Mesenteric fat pad (tissue), 1 donor: ENCODE data around the gene ELL2. TPM values are rescaled to one million over a fixed set of nuclear protein-coding genes. Genes with fewer than 3 reads are reported as not detected.
"Not testable (repeated sequence)": the region's sequence is repeated elsewhere in the genome, so short reads cannot be mapped to it uniquely, and the experiment has no call there.

Experiments used
- DNase-seq: peaks from one replicate; pipeline ENCODE4 v3.0.0-alpha.2; 2020; ENCODE audit warnings: low spot score
- total RNA-seq: library from RNA; stranded (reverse); fragmentation: NEBNext Ultra II Directional; extraction: Animal tissue kit (Norgen Biotek cat#: 25700); gene quantifications from one replicate; pipeline ENCODE4 v1.2.1, GENCODE V29; 2021
- donor health status: DM: yes; HTN: yes; CAD: no.

The ELL2 gene
- total RNA-seq, 1 donor from 2014 or later, result 229 TPM

DNA sequence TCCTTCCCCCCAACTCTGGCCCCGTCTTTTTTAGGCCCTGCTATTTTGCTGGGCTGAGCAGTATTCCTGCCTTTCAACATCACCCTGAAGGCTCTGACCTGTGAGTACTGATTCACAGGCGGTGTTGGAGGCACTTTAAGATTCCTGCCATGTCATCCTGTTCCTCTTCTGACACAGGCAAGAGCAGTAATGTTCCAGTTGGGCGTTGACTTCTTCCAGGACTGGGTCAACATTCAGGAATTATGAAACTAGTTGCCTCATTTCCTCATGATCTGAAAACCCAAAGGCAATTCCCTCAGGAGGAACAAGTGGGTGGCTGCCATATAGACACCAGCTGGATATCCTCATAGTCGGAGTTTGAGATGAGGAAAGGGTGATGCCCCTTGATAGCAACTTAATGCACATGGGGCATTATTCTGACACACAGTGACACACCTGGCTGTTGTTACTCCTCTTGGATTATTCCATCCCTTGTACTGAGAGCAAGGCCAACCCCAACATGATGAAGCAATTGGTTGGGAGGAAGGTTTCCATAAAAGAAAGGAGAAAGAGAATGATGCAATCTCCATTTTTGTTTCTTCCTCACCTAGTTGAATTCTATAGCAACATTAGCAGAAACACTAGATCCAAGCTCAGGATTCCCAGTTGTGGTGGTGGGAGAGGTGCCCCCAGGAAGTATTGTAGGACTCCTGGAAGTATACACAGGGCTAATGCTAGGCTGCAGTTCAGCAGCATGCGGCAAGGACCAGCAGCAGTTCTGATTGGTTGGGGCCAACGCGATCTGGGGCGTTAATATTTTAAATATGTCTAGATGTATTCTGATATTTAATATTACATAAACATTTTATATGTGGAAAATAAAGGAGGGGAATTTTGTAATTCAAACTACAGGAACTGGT, 119.5 kb downstream of the ELL2 start:
- no peak for DNase-seq

DNA sequence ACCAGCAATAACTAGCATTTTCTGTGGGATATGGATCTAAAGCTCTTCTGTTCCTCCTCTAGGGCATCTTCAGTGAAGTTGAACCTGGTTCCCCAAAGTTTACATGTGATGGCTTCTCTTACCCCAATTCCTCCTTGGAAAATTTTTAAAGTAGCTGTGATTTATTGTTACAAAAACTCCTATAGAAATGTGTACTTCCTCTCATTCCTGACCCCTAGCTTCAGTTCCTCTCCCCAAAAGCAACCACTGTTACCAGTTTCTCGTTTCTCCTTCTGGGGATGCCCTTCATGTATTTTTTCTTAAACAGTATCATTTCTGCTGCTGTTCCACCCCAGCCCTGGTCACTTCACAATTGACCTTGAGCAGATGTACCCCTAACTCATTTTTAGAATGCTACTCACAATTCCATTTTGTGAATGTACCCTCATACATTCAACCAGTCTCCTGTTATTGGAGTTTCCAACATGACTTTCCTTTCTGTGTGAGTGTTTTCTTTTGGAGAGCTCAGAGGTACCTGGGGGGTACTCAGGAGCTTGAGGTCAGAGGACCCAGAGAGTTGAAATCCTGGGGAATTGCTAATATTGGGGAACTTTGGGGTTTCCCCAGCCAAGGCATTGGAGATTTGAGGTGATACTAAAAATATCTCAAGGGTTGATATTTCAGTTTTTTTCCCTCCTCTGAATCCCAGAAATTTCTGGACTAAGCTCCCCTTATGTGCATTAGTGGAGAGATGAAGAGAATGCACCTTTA, 120.5 kb downstream of the ELL2 start:
- DNase-seq, result no peak

DNA sequence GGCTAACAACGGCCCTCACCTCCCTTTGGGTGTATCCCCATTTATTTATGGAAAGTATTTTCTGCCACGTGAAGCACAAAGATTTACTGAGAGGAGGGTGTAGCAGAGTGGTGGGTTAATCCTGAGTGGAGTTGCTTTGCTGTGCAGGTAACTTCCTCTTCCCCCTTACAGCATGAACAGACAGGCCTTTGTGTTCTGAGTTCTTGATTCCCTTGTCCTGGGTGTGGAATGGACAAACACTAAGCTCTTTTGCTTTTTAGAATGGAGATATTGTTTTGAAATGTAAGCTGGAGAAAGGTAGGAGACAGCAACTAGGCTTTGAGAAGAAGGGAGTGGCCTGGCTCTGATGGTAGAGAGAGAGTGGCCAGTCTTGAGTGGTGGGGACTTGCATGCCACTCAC, 122.0 kb downstream of the ELL2 start:
- DNase-seq, result no peak

DNA sequence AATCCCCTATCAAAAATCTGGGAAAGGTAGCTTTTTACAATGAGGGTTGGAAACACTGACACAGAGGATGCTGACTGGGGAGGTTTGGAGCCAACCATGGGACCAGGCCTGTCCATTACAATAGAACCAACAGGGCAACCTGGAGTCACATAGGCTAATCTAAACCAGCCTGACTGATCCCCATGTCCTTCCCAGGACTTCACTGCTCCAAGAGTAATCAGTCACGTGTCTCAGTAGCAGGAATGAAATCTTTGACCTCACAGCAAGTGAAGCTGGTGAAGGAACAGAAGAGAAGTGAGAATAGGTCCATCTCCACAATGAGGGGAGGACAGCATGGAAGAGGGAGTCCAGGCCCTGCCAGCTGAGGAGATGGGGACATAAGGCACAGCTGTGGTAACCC, 123.1 kb downstream of the ELL2 start:
- no peak for DNase-seq

GRCh38 chr5:95838001-95838520, 123.6 kb downstream of the ELL2 start:
- no peak for DNase-seq

GRCh38 chr5:95837492-95837891, 124.2 kb downstream of the ELL2 start:
- no peak for DNase-seq

- not testable (repeated sequence) for DNase-seq
These were observed 124.7 kb downstream of the ELL2 start for GRCh38 chr5:95836971-95837370.

DNA sequence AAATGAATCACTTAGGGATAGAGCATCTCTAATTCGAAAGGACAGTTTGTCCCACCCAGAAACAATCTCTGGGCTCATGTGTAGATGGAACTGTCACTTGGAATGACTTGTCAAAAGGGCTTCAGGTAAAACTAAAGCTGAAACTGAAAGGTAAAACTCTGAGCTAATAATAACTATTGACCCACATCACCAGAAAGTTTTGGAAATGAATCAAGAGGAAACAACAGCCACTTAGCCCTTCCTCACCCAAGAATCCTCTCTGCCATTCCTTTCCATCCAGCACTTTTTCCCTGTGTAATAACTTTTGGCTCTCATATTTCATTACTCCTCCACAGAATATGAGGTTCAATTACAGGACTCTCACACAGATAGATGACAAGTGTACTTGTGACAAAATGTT, 125.1 kb downstream of the ELL2 start:
- DNase-seq, result no peak

DNA sequence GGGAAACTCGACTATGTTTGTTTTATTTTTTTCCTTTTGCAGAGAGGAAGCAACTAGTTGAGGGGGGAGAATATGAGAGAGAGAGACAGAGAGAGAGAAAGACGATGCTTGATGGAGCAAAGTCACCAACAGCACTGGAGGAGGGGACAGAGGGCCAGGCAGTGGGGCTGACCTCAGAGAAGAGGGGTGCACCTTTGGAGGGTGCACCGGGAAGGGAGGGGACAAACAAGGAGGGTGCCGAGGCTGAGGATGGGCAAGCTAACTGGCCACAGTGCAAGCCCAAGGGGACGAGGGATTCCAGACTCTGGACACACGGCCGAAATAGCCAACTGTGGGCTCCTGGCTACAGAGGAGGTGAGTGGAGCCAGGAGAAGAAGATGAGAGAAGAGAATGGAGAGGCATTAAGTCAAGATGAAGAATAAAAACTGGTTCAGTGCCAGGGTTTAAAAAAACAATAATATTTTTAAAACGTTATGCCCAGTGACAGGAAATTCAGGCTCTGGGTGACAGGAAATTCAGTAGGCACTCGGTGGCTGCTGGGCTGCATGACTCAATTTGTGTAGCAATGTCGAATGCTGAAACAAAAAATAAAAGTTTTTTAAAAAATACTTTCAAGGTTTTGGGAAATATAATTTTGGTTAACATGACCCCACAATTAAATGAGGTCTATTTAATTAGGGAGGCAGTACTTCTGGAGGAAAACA, 125.8 kb downstream of the ELL2 start:
- DNase-seq, result no peak

Other genes with a start within 250 kb of the ELL2 start
- gene RHOBTB3, start 230.5 kb downstream of the ELL2 start, total RNA-seq, result 160 TPM
- gene GLRX, start 139.1 kb downstream of the ELL2 start, total RNA-seq, result 155 TPM